Measurements from ENCODE around the gene GRB10. TPM values are rescaled to one million over a fixed set of nuclear protein-coding genes. Genes with fewer than 3 reads are reported as not detected.

GRB10 gene
- polyA plus RNA-seq, 1 donor from 2014 or later: 78.4 TPM

GRCh38 chr7:50640256-50640655 lies 142.4 kb downstream of the GRB10 start:
- H3K9me2 ChIP-seq (ENCODE audit: insufficient read depth, low read length): no peaks in the 10 kb centered on the region
- H3K9ac ChIP-seq (ENCODE audit: low read length): no peak overlapping the region
- H3K27ac ChIP-seq (ENCODE audit: low read length): no peak overlapping the region
- H2AFZ ChIP-seq (ENCODE audit: low read depth, low read length): no peak overlapping the region
- H3F3A ChIP-seq (ENCODE audit: insufficient read depth, low read length, poor library complexity, severe bottlenecking): no peaks in the 10 kb centered on the region
- no peaks in the 10 kb centered on the region for H3K36me3 ChIP-seq (ENCODE audit: insufficient read depth, low read length)
- H3K4me3 ChIP-seq (ENCODE audit: low read length): no peak overlapping the region
- no peak overlapping the region for H3K4me2 ChIP-seq (ENCODE audit: low read length)
- no peaks in the 10 kb centered on the region for H3K27me3 ChIP-seq (ENCODE audit: insufficient read depth, low read depth, low read length)
- no peaks in the 10 kb centered on the region for H4K20me1 ChIP-seq (ENCODE audit: insufficient read depth)
- H3K9me3 ChIP-seq (ENCODE audit: low read length): no peaks in the 10 kb centered on the region
- peaks cover 10% of the 10 kb centered on the region for H3K79me2 ChIP-seq (replicated peaks; ENCODE audit: insufficient read depth, low read length)
- TF ChIP-seq MXI1 (conservative IDR thresholded peaks at IDR 0.05; ENCODE audit: poor library complexity, severe bottlenecking) (no peak), EP300 (conservative IDR thresholded peaks at IDR 0.05; ENCODE audit: poor library complexity, severe bottlenecking) (no peak), RAD21 (conservative IDR thresholded peaks at IDR 0.05) (no peak), CTCF (IDR thresholded peaks at IDR 0.05; ENCODE audit: poor library complexity, severe bottlenecking) (no peak), SMC3 (conservative IDR thresholded peaks at IDR 0.05; ENCODE audit: poor library complexity) (no peak), TAF1 (IDR thresholded peaks at IDR 0.05; ENCODE audit: low read depth) (no peak), EZH2 (IDR thresholded peaks at IDR 0.05; ENCODE audit: borderline replicate concordance, insufficient read depth, low read length, poor library complexity, severe bottlenecking) (no peak), REST (IDR thresholded peaks at IDR 0.05; ENCODE audit: borderline replicate concordance) (no peak), POLR2AphosphoS5 (IDR thresholded peaks at IDR 0.05) (no peak)

GRCh38 chr7:50637725-50638643 lies 144.7 kb downstream of the GRB10 start:
- Histone ChIP-seq H3K4me3 (ENCODE audit: low read length) (no peak overlapping the region), H3K9me3 (ENCODE audit: low read length) (no peaks in the 10 kb centered on the region), H3F3A (ENCODE audit: insufficient read depth, low read length, poor library complexity, severe bottlenecking) (no peaks in the 10 kb centered on the region), H3K9me2 (ENCODE audit: insufficient read depth, low read length) (no peaks in the 10 kb centered on the region), H3K4me2 (ENCODE audit: low read length) (no peak overlapping the region), H3K27ac (ENCODE audit: low read length) (no peak overlapping the region), H3K27me3 (ENCODE audit: insufficient read depth, low read depth, low read length) (no peaks in the 10 kb centered on the region), H3K36me3 (ENCODE audit: insufficient read depth, low read length) (no peaks in the 10 kb centered on the region), H3K79me2 (replicated peaks; ENCODE audit: insufficient read depth, low read length) (peaks cover 21% of the 10 kb centered on the region), H3K9ac (ENCODE audit: low read length) (no peak overlapping the region), H4K20me1 (ENCODE audit: insufficient read depth) (no peaks in the 10 kb centered on the region), H2AFZ (ENCODE audit: low read depth, low read length) (no peak overlapping the region)
- no peak for TF ChIP-seq EP300 (conservative IDR thresholded peaks at IDR 0.05; ENCODE audit: poor library complexity, severe bottlenecking)
- TF ChIP-seq POLR2AphosphoS5 (IDR thresholded peaks at IDR 0.05): no peak
- TF ChIP-seq RAD21 (conservative IDR thresholded peaks at IDR 0.05): no peak
- no peak for TF ChIP-seq CTCF (IDR thresholded peaks at IDR 0.05; ENCODE audit: poor library complexity, severe bottlenecking)
- no peak for TF ChIP-seq SMC3 (conservative IDR thresholded peaks at IDR 0.05; ENCODE audit: poor library complexity)
- TF ChIP-seq EZH2 (IDR thresholded peaks at IDR 0.05; ENCODE audit: borderline replicate concordance, insufficient read depth, low read length, poor library complexity, severe bottlenecking): no peak
- TF ChIP-seq REST (IDR thresholded peaks at IDR 0.05; ENCODE audit: borderline replicate concordance): no peak
- TF ChIP-seq TAF1 (IDR thresholded peaks at IDR 0.05; ENCODE audit: low read depth): no peak
- TF ChIP-seq MXI1 (conservative IDR thresholded peaks at IDR 0.05; ENCODE audit: poor library complexity, severe bottlenecking): no peak
